NOMO-1 treated with DMSO at 0.1 percent for 48 hours (cell line): ENCODE data around the gene PNRC1.
"Not testable (repeated sequence)": the region's sequence is repeated elsewhere in the genome, so short reads cannot be mapped to it uniquely, and the experiment has no call there.

Source experiments
- DNase-seq: peaks from one replicate; lab custom pipeline; 2025; ENCODE audit not compliant: unreplicated experiment; lab: John Stamatoyannopoulos, UW

The PNRC1 gene

GRCh38 chr6:89058627-89059026, 21.9 kb upstream of the PNRC1 start:
- DNase-seq: no peak

- DNase-seq: no peak
These were observed 21.3 kb upstream of the PNRC1 start for GRCh38 chr6:89059227-89059626.

DNA sequence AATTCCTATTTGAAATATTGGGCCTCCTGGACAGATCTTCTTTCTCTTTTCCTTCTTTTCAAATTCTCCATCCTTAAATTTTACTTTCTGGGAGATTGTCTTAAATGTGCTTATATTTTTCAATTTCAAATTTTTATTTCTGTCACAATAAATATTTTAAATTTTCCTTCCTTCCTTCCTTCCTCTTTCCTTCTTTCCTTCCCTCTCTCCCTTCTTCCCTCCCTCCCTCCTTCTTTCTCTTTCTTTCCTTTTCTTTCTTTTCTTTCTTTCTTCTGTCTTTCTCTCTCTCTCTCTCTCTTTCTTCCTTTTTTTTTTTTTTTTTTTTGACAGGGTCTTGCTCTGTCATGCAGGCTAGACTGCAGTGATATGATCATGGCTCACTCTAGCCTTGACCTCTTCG, 16.7 kb upstream of the PNRC1 start:
- no peak for DNase-seq

DNA sequence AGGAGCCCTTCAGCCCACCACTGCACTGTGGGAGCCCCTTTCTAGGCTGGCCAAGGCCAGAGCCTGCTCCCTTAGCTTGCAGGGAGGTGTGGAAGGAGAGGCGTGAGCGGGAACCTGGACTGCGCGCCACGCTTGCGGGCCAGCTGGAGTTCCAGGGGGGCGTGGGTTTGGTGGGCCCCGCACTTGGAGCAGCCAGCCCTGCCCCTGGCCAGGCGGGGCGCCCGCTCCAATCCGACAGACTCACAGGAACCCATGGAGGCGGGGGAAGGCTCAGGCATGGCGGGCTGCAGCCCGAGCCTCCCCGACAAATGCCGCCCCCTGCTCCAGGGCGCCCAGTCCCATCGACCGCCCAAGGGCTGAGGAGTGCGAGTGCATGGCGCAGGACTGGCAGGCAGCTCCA, 15.6 kb upstream of the PNRC1 start:
- not testable (repeated sequence) for DNase-seq

- not testable (repeated sequence) for DNase-seq
These were observed 14.4 kb upstream of the PNRC1 start for GRCh38 chr6:89066121-89066520.

GRCh38 chr6:89066940-89067646, 13.5 kb upstream of the PNRC1 start:
- peak; percentile 28 for DNase-seq

GRCh38 chr6:89067796-89068195, 12.8 kb upstream of the PNRC1 start:
- DNase-seq: no peak

GRCh38 chr6:89068695-89069094, 11.9 kb upstream of the PNRC1 start:
- DNase-seq: no peak

DNA sequence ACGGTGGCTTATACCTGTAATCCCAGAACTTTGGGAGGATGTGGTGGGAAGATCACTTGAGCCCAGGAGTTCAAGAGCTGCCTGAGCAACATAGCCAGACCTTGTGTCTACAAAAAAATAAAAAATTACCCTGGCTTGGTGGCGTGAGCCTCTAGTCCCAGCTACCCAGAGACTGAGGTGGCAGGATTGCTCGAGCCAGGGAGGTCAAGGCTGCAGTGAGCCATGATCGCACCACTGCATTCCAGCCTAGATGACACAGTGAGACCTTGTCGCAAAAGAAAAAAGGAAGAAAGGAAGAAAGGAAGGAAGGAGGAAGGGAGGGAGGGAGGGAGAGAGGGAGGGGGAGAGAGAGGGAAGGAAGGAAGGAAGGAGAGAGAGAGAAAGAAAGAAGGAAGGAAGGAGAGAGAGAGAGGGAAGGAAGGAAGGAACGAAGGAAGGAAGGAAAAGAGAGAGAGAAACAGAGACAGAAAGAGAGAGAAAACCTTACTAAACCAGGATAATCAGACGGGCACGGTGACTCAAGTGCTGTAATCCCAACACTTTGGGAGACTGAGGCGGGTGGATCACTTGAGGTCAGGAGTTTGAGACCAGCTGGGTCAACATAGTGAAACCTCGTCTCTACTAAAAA, 10.9 kb upstream of the PNRC1 start:
- no peak for DNase-seq

DNA sequence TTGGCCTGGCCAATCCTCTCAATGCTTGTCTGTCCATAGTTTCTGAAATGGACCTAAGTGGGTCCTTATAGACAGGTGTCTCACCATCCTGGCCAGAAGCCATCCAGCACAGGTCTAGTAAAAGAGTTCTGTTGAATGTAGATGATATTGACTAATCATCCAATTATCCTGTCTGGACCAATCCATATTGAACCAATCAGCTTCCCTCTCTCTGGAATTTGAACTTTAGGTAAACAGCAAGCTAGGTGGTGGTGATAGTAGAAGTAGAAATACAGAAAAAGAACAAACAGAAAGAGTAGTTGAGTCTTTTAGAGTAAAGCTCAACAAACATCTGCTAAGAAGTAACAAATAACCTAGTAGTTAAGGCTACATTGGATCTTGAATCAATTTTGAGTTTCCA, 9.5 kb upstream of the PNRC1 start:
- DNase-seq: no peak

DNA sequence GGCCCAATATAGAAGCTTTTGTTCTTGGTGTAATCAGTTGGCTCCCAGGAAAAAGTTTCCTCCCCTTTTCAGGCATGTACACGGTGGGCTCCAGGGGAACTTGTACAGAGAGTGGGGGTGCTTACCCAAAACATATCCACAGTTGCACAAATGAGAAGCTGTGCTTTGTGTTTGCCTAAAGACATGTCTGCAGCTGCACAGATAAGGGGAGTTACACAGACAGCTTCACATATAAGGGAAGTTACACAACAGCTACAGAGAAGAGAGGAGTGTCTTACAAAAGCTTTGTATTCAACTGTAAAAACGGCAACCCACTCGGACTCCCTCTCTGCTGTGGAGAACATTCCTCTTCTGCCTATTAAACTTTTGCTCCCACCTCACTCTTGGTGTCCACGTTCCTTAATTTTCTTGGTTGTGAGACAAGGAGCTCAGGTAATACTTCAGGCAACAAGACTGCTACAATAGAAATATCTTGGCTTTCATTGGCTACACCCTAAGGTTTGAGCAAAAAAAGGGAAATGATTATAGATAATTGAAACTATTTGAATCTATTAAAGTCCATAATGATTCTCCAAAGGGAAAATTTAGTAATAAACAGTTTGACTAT, 7.4 kb upstream of the PNRC1 start:
- DNase-seq: peak; percentile 96

GRCh38 chr6:89073840-89074239, 6.7 kb upstream of the PNRC1 start:
- DNase-seq: no peak

GRCh38 chr6:89079511-89080234, 878 bp upstream of the PNRC1 start:
- DNase-seq: peak; percentile 52

DNA sequence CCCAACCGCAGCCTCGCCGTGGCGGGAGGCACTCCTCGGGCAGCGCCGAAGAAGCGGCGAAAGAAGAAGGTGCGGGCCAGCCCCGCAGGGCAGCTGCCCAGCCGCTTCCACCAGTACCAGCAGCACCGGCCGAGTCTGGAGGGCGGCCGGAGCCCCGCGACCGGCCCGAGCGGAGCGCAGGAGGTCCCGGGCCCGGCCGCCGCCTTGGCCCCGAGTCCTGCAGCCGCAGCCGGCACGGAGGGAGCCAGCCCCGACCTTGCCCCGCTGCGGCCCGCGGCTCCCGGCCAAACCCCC, 525 bp downstream of the PNRC1 start:
- DNase-seq: no peak

DNA sequence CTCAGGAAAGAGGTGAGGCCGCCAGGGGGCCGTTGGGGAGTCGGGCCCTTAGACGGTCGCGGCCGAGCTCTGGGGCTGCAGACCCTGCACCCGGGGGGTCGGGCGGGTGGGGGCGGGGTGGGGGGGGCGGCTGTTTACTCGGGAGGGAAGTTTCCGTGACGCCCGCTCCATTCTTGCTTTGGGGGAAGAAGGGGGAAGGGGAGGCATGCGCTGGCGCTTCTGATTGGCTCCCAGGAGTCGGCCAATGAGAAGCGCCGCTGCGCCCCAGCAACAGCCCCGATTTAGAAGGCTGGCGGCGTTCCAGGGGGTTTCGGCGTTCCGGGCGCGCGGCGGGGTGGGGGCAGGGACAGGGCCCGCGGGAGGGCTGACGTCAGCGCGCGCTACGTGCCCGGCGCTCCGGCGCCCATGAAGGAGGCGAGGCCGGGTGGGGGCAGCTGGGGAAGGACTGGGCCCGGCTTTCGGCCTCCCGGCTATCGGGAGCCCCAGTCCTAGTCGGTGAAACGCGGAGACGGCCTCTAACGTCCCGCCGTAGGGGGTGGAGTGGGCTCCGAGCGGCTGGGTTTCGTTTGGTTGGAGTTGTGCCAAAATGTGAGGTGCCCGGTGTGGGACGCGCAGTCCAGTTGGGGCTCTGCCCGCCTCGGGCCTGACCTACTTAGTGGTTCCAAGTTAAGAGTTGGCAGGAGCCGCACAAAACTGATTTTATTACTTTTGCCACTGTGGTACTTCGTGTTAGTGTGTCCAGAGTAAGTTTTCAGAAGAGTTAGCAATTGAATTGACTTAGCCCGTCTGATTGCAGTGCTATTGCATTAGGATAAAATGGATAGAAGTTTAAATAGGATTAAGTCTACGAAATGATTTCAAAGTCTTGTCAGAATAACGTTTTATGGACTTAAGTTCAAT, 1.1 kb downstream of the PNRC1 start:
- peak; percentile 95 for DNase-seq

GRCh38 chr6:89082486-89082891, 1.9 kb downstream of the PNRC1 start:
- peak; percentile 4 for DNase-seq

GRCh38 chr6:89084542-89084941, 4.0 kb downstream of the PNRC1 start:
- no peak for DNase-seq

- DNase-seq: no peak
These were observed 4.4 kb downstream of the PNRC1 start for GRCh38 chr6:89084954-89085353.

GRCh38 chr6:89085409-89086205, 5.1 kb downstream of the PNRC1 start:
- DNase-seq: no peak

- no peak for DNase-seq
These were observed 7.3 kb downstream of the PNRC1 start for GRCh38 chr6:89087881-89088280.
